ENCODE results near the gene DPYSL3.

DNA sequence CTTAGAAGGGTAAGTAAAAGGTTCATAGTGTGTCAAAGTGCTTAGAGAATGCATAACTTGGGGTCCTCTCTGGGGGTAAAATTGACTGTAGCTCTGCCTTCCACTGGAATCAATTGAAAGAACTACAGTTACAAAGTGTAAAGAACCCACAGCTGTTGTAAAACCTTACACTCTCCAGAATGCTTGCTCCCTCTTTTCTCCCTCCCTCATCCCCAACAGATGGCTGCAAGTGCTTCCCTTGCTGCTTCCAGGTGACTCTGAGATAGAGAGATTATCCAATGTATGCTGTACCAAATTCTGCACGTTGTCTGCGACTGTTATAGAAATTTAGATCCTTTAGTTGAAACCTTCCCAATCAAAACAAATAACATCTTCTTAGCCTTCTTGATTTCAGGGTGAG lies 149.1 kb downstream of the DPYSL3 start:
- no peak for TF ChIP-seq MXI1 (IDR thresholded peaks at IDR 0.05; ENCODE audit: low read depth, low read length)
- TF ChIP-seq, protein P1, sequence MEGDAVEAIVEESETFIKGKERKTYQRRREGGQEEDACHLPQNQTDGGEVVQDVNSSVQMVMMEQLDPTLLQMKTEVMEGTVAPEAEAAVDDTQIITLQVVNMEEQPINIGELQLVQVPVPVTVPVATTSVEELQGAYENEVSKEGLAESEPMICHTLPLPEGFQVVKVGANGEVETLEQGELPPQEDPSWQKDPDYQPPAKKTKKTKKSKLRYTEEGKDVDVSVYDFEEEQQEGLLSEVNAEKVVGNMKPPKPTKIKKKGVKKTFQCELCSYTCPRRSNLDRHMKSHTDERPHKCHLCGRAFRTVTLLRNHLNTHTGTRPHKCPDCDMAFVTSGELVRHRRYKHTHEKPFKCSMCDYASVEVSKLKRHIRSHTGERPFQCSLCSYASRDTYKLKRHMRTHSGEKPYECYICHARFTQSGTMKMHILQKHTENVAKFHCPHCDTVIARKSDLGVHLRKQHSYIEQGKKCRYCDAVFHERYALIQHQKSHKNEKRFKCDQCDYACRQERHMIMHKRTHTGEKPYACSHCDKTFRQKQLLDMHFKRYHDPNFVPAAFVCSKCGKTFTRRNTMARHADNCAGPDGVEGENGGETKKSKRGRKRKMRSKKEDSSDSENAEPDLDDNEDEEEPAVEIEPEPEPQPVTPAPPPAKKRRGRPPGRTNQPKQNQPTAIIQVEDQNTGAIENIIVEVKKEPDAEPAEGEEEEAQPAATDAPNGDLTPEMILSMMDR (IDR thresholded peaks at IDR 0.05): no peak
- no peak for TF ChIP-seq RCOR1 (IDR thresholded peaks at IDR 0.05; ENCODE audit: low read length)
- TF ChIP-seq YY1 (IDR thresholded peaks at IDR 0.05; ENCODE audit: low read depth): no peak
- TF ChIP-seq, protein P2, sequence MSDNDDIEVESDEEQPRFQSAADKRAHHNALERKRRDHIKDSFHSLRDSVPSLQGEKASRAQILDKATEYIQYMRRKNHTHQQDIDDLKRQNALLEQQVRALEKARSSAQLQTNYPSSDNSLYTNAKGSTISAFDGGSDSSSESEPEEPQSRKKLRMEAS (IDR thresholded peaks at IDR 0.05; ENCODE audit: low read depth): no peak
- TF ChIP-seq, protein P3, sequence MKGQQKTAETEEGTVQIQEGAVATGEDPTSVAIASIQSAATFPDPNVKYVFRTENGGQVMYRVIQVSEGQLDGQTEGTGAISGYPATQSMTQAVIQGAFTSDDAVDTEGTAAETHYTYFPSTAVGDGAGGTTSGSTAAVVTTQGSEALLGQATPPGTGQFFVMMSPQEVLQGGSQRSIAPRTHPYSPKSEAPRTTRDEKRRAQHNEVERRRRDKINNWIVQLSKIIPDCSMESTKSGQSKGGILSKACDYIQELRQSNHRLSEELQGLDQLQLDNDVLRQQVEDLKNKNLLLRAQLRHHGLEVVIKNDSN (IDR thresholded peaks at IDR 0.05; ENCODE audit: borderline replicate concordance, low read depth): no peak
- no peak for TF ChIP-seq TCF12 (IDR thresholded peaks at IDR 0.05)
- no peak for TF ChIP-seq GABPA (IDR thresholded peaks at IDR 0.05; ENCODE audit: low read depth)
- TF ChIP-seq, protein P4, sequence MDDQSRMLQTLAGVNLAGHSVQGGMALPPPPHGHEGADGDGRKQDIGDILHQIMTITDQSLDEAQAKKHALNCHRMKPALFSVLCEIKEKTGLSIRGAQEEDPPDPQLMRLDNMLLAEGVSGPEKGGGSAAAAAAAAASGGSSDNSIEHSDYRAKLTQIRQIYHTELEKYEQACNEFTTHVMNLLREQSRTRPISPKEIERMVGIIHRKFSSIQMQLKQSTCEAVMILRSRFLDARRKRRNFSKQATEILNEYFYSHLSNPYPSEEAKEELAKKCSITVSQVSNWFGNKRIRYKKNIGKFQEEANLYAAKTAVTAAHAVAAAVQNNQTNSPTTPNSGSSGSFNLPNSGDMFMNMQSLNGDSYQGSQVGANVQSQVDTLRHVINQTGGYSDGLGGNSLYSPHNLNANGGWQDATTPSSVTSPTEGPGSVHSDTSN (IDR thresholded peaks at IDR 0.05): no peak
- TF ChIP-seq, protein P5, sequence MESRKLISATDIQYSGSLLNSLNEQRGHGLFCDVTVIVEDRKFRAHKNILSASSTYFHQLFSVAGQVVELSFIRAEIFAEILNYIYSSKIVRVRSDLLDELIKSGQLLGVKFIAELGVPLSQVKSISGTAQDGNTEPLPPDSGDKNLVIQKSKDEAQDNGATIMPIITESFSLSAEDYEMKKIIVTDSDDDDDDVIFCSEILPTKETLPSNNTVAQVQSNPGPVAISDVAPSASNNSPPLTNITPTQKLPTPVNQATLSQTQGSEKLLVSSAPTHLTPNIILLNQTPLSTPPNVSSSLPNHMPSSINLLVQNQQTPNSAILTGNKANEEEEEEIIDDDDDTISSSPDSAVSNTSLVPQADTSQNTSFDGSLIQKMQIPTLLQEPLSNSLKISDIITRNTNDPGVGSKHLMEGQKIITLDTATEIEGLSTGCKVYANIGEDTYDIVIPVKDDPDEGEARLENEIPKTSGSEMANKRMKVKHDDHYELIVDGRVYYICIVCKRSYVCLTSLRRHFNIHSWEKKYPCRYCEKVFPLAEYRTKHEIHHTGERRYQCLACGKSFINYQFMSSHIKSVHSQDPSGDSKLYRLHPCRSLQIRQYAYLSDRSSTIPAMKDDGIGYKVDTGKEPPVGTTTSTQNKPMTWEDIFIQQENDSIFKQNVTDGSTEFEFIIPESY (IDR thresholded peaks at IDR 0.05; ENCODE audit: borderline replicate concordance, low read depth): no peak

Measured in SK-N-SH (cell line).